Measurements from ENCODE around the gene ADAMTS3. TPM values are rescaled to one million over a fixed set of nuclear protein-coding genes. Genes with fewer than 3 reads are reported as not detected.

Gene ADAMTS3
- total RNA-seq, 1 donor from 2014 or later: 2.7 TPM

- Mint-ChIP-seq H3K27ac (ENCODE audit: unreplicated experiment) (no peak overlapping the region), H3K27me3 (ENCODE audit: low read depth) (no peaks in the 10 kb centered on the region)
Observed at GRCh38 chr4:72500214-72500613, 68.8 kb downstream of the ADAMTS3 start.

GRCh38 chr4:72496119-72496518 lies 72.9 kb downstream of the ADAMTS3 start:
- Mint-ChIP-seq H3K27ac (ENCODE audit: unreplicated experiment) (no peak overlapping the region), H3K27me3 (ENCODE audit: low read depth) (no peaks in the 10 kb centered on the region), H3K4me1 (no peaks in the 10 kb centered on the region), H3K36me3 (ENCODE audit: low read depth) (peaks cover 5% of the 10 kb centered on the region), H3K9me3 (peaks cover 6% of the 10 kb centered on the region), H3K4me3 (no peak overlapping the region)
- TF ChIP-seq CTCF (conservative IDR thresholded peaks at IDR 0.05): peak; percentile 39
- no peak for DNase-seq (ENCODE audit: low read depth, low spot score)

More at GRCh38 chr4:72500214-72500613, 68.8 kb downstream of the ADAMTS3 start:
- no peaks in the 10 kb centered on the region for H3K36me3 Mint-ChIP-seq (ENCODE audit: low read depth)
- TF ChIP-seq CTCF (conservative IDR thresholded peaks at IDR 0.05): no peak
- peaks cover 1% of the 10 kb centered on the region for H3K4me1 Mint-ChIP-seq
- no peak overlapping the region for H3K4me3 Mint-ChIP-seq
- H3K9me3 Mint-ChIP-seq: peaks cover 7% of the 10 kb centered on the region
- DNase-seq (ENCODE audit: low read depth, low spot score): no peak

- no peaks in the 10 kb centered on the region for H3K27me3 Mint-ChIP-seq (ENCODE audit: low read depth)
- no peak for TF ChIP-seq CTCF (conservative IDR thresholded peaks at IDR 0.05)
- H3K36me3 Mint-ChIP-seq (ENCODE audit: low read depth): peaks cover 5% of the 10 kb centered on the region
- no peaks in the 10 kb centered on the region for H3K4me1 Mint-ChIP-seq
- no peak overlapping the region for H3K27ac Mint-ChIP-seq (ENCODE audit: unreplicated experiment)
- peaks cover 3% of the 10 kb centered on the region for H3K9me3 Mint-ChIP-seq
- H3K4me3 Mint-ChIP-seq: no peak overlapping the region
- DNase-seq (ENCODE audit: low read depth, low spot score): no peak
Observed at GRCh38 chr4:72494156-72494555, 74.9 kb downstream of the ADAMTS3 start.

GRCh38 chr4:72489267-72489666 lies 79.8 kb downstream of the ADAMTS3 start:
- peaks cover 4% of the 10 kb centered on the region for H3K36me3 Mint-ChIP-seq (ENCODE audit: low read depth)
- no peak overlapping the region for H3K27ac Mint-ChIP-seq (ENCODE audit: unreplicated experiment)
- TF ChIP-seq CTCF (conservative IDR thresholded peaks at IDR 0.05): no peak
- peaks cover 3% of the 10 kb centered on the region for H3K9me3 Mint-ChIP-seq
- no peak for DNase-seq (ENCODE audit: low read depth, low spot score)
- no peaks in the 10 kb centered on the region for H3K27me3 Mint-ChIP-seq (ENCODE audit: low read depth)
- no peaks in the 10 kb centered on the region for H3K4me1 Mint-ChIP-seq
- no peak overlapping the region for H3K4me3 Mint-ChIP-seq

- Mint-ChIP-seq H3K27ac (ENCODE audit: unreplicated experiment) (no peak overlapping the region), H3K36me3 (ENCODE audit: low read depth) (peaks cover 4% of the 10 kb centered on the region), H3K4me3 (no peak overlapping the region), H3K27me3 (ENCODE audit: low read depth) (no peaks in the 10 kb centered on the region), H3K9me3 (peaks cover 2% of the 10 kb centered on the region), H3K4me1 (no peaks in the 10 kb centered on the region)
- no peak for TF ChIP-seq CTCF (conservative IDR thresholded peaks at IDR 0.05)
- no peak for DNase-seq (ENCODE audit: low read depth, low spot score)
Observed at GRCh38 chr4:72486991-72487390, 82.0 kb downstream of the ADAMTS3 start.

GRCh38 chr4:72484981-72485380 lies 84.0 kb downstream of the ADAMTS3 start:
- no peaks in the 10 kb centered on the region for H3K27me3 Mint-ChIP-seq (ENCODE audit: low read depth)

More at GRCh38 chr4:72484981-72485380, 84.0 kb downstream of the ADAMTS3 start:
- peaks cover 4% of the 10 kb centered on the region for H3K36me3 Mint-ChIP-seq (ENCODE audit: low read depth)
- no peak overlapping the region for H3K4me3 Mint-ChIP-seq
- peaks cover 2% of the 10 kb centered on the region for H3K9me3 Mint-ChIP-seq
- no peaks in the 10 kb centered on the region for H3K4me1 Mint-ChIP-seq
- DNase-seq (ENCODE audit: low read depth, low spot score): no peak
- TF ChIP-seq CTCF (conservative IDR thresholded peaks at IDR 0.05): no peak
- no peak overlapping the region for H3K27ac Mint-ChIP-seq (ENCODE audit: unreplicated experiment)
